GM18951 (cell line): Measurements from ENCODE around the gene C6orf120.
"Not testable (repeated sequence)": the region's sequence is repeated elsewhere in the genome, so short reads cannot be mapped to it uniquely, and the experiment has no call there.

Experiments used
- POLR2A ChIP-seq: IDR thresholded peaks from 4 replicates; pipeline ENCODE4 v1.6.1; 2011; ENCODE audit warnings: mild to moderate bottlenecking; ENCODE audit not compliant: insufficient read length, insufficient read depth; ENCODE audit errors: extremely low read depth
- in situ Hi-C: fragments of 300-500 bp; cut with MboI; formaldehyde crosslinking; loops from one replicate; pipeline ENCODE4 v1.12.0; 2022; ENCODE audit warnings: low sequenced_read_pairs, mixed read lengths, inconsistent platforms; ENCODE audit not compliant: unreplicated experiment

The C6orf120 gene

GRCh38 chr6:169666441-169666840 lies 35.5 kb upstream of the C6orf120 start:
- in situ Hi-C loops, result no loop called here
- TF ChIP-seq POLR2A, result no peak

GRCh38 chr6:169667716-169668115 lies 34.2 kb upstream of the C6orf120 start:
- TF ChIP-seq POLR2A, result no peak
- in situ Hi-C loops, result no loop called here

DNA sequence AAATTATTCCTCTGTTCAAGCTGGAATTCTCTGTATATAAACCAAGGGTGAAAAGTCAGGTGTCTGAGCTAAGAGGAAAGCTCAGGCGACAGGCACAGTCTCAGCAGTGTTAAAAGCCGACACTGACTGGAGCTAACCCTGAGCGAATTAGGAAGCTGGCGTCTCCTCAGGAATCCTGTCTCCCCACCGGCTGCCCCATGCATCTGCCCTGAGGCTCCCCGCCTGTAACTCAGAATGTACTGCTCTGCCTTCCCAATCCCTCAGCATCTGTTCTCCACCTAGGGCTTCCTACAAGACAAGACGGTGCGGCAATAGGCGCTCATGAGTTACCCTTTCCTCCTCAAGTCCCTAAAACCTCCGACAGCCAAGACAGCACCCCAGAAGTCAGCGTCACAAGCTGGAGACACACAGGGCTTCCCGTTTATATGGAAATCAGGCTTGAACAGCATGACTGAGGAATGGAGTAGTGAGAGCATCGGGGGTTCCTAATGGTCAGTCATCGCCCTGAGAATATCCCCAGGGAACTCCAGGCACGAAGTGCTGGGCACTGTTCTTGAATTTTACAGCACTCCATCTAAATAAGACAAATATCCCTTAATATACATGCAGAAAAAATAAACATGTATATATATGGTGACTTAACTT lies 33.6 kb upstream of the C6orf120 start:
- TF ChIP-seq POLR2A, result no peak
- in situ Hi-C loops, result no loop called here

- in situ Hi-C loops, result no loop called here
- TF ChIP-seq POLR2A, result no peak
Observed at GRCh38 chr6:169669147-169669546, 32.8 kb upstream of the C6orf120 start.

GRCh38 chr6:169669889-169670288 lies 32.0 kb upstream of the C6orf120 start:
- in situ Hi-C loops, result no loop called here
- no peak for TF ChIP-seq POLR2A

- no peak for TF ChIP-seq POLR2A
- in situ Hi-C loops, result no loop called here
Observed at GRCh38 chr6:169671563-169671962, 30.4 kb upstream of the C6orf120 start.

DNA sequence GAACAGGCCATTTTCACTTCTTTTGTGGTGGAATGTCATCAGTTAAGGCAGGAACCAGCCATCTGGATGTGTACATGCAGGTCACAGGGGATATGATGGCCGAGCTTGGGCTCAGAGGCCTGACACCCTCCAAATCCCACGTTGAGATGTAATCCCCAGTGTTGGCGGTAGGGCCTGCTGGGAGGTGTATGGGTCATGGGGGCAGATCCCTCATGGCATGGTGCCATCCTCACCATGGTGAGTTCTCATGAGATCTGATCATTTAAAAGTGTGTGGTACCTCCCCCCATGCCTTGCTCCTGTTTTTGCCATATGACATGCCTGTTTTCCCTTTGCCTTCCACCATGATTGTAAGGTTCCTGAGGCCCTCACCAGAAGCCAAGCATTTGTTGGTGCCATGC lies 26.9 kb upstream of the C6orf120 start:
- no peak for TF ChIP-seq POLR2A
- in situ Hi-C loops, result no loop called here

GRCh38 chr6:169677096-169677495 lies 24.8 kb upstream of the C6orf120 start:
- in situ Hi-C loops, result no loop called here
- no peak for TF ChIP-seq POLR2A

- in situ Hi-C loops, result no loop called here
- no peak for TF ChIP-seq POLR2A
Observed at GRCh38 chr6:169678342-169678741, 23.6 kb upstream of the C6orf120 start.

GRCh38 chr6:169684056-169684455 lies 17.9 kb upstream of the C6orf120 start:
- no peak for TF ChIP-seq POLR2A
- in situ Hi-C loops, result no loop called here

DNA sequence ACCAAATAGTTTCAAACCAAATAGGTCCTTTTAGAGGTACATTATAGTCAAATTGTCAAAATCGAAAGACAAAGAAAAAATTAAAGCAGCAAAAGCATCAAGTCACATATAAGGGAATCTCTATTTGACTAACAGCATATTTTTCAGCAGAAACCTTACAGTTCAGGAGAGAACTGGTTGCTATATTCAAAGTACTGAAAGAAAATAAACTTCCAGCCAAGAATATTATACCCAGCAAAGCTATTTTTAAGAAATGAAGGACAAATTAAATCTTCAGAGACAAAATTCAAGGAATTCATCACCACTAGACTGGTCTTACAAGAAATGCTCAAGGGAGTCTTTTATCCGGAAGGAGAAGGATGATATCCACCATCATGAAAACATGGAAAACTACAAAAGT lies 16.1 kb upstream of the C6orf120 start:
- in situ Hi-C loops, result no loop called here
- TF ChIP-seq POLR2A, result no peak

- in situ Hi-C loops, result no loop called here
- TF ChIP-seq POLR2A, result no peak
Observed at GRCh38 chr6:169689287-169689686, 12.6 kb upstream of the C6orf120 start.

GRCh38 chr6:169691260-169691659 lies 10.7 kb upstream of the C6orf120 start:
- no peak for TF ChIP-seq POLR2A
- in situ Hi-C loops, result no loop called here

DNA sequence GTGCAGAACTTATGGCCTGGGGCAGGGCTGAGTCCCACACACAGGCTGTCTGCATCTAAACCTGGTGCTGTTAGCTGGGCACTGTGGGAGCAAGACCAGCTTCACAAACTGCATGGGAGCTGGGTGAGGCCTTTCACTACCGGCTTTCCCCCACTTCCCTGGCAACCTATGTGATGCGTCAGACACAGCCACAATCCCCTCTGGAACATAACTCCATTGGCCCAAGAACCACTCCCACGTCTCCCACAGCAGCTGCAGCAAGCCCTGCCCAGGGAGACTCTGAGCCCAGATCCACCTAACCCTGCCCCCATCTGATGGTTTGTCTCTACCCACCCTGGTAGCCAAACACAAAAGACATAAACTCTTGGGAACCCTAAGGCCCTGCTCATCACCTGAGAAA lies 9.4 kb upstream of the C6orf120 start:
- in situ Hi-C loops, result no loop called here
- no peak for TF ChIP-seq POLR2A

- in situ Hi-C loops, result no loop called here
Observed at GRCh38 chr6:169695131-169695530, 6.8 kb upstream of the C6orf120 start.

DNA sequence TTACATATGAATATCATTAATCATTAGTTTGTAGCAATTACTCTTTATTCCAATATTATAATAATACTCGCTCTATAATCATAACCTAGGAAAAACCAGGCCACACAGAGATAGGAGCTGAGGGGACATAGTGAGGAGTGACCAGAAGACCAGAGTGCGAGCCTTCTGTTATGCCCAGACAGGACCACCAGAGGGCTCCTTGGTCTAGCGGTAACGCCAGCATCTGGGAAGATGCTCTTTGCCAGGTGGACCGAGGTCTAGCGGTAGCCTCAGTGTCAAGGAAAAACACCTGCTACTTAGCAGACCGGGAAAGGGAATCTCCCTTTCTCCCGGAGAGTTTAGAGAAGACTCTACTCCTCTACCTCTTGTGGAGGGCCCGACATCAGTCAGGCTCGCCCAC lies 4.8 kb upstream of the C6orf120 start:
- in situ Hi-C loops, result not testable (repeated sequence)

More at GRCh38 chr6:169695131-169695530, 6.8 kb upstream of the C6orf120 start:
- TF ChIP-seq POLR2A, result no peak
